ENCODE data around the gene KLF1.

Gene KLF1

GRCh38 chr19:12886969-12887747, at the start of gene KLF1:
Gene KLF1 (minus strand): TSS chr19:12887201. CDS start chr19:12887140, 61 bp downstream.
- H3K27ac ChIP-seq, result peak within 1 kb of the TSS; percentile 95
- peaks cover 51 to 58% of the 10 kb centered on the region in 2 experiments for H3K4me1 ChIP-seq (ENCODE audit: control insufficient read depth in 1 of 2, insufficient read depth in 1 of 2, low read depth in 1 of 2, low read length in 1 of 2)
- peaks cover 8% of the 10 kb centered on the region for H3K27me3 ChIP-seq
- H3K4me3 ChIP-seq (ENCODE audit: low read depth in 1 of 2, low read length in 1 of 2), result peak within 1 kb of the TSS; percentile 54 to 71
- no peak for TF ChIP-seq CTCF (IDR thresholded peaks at IDR 0.05)
- no peaks in the 10 kb centered on the region for H3K9me3 ChIP-seq
- no peaks in the 10 kb centered on the region for H3K36me3 ChIP-seq

GRCh38 chr19:12936582-12936981, 49.6 kb upstream of the KLF1 start:
- H3K9me3 ChIP-seq, result no peaks in the 10 kb centered on the region
- H3K27ac ChIP-seq, result peak overlapping the region; percentile 65
- no peaks in the 10 kb centered on the region for H3K27me3 ChIP-seq
- H3K36me3 ChIP-seq, result peaks cover 14% of the 10 kb centered on the region
- TF ChIP-seq CTCF (IDR thresholded peaks at IDR 0.05), result no peak
- H3K4me1 ChIP-seq (ENCODE audit: control insufficient read depth in 1 of 2, insufficient read depth in 1 of 2, low read depth in 1 of 2, low read length in 1 of 2), result peaks cover 64 to 68% of the 10 kb centered on the region in 2 experiments
- peak overlapping the region in 1 of 2 experiments; percentile 100 for H3K4me3 ChIP-seq (ENCODE audit: low read depth in 1 of 2, low read length in 1 of 2)

- H3K27ac ChIP-seq, result no peak overlapping the region
- H3K4me1 ChIP-seq (ENCODE audit: control insufficient read depth in 1 of 2, insufficient read depth in 1 of 2, low read depth in 1 of 2, low read length in 1 of 2), result peaks cover 57 to 58% of the 10 kb centered on the region in 2 experiments
- TF ChIP-seq CTCF (IDR thresholded peaks at IDR 0.05), result no peak
- H3K4me3 ChIP-seq (ENCODE audit: low read depth in 1 of 2, low read length in 1 of 2), result no peak overlapping the region
- H3K27me3 ChIP-seq, result no peaks in the 10 kb centered on the region
- H3K9me3 ChIP-seq, result no peaks in the 10 kb centered on the region
- peaks cover 2% of the 10 kb centered on the region for H3K36me3 ChIP-seq
These were observed 48.1 kb upstream of the KLF1 start for GRCh38 chr19:12935071-12935470.

GRCh38 chr19:12933287-12934072, 46.5 kb upstream of the KLF1 start, which contains the start of gene FARSA:
Gene FARSA (minus strand): TSS chr19:12933711. CDS start chr19:12933696, 15 bp downstream.
- H3K4me1 ChIP-seq (ENCODE audit: control insufficient read depth in 1 of 2, insufficient read depth in 1 of 2, low read depth in 1 of 2, low read length in 1 of 2), result peaks cover 43 to 44% of the 10 kb centered on the region in 2 experiments
- H3K9me3 ChIP-seq, result no peaks in the 10 kb centered on the region
- H3K27ac ChIP-seq, result peak within 1 kb of the TSS; percentile 89
- H3K27me3 ChIP-seq, result no peaks in the 10 kb centered on the region
- peak within 1 kb of the TSS; percentile 73 to 85 for H3K4me3 ChIP-seq (ENCODE audit: low read depth in 1 of 2, low read length in 1 of 2)
- H3K36me3 ChIP-seq, result peaks cover 13% of the 10 kb centered on the region
- peak; percentile 31 for TF ChIP-seq CTCF (IDR thresholded peaks at IDR 0.05)

GRCh38 chr19:12932392-12933286, 45.6 kb upstream of the KLF1 start:
- H3K9me3 ChIP-seq, result no peaks in the 10 kb centered on the region
- no peaks in the 10 kb centered on the region for H3K27me3 ChIP-seq
- peaks cover 38 to 40% of the 10 kb centered on the region in 2 experiments for H3K4me1 ChIP-seq (ENCODE audit: control insufficient read depth in 1 of 2, insufficient read depth in 1 of 2, low read depth in 1 of 2, low read length in 1 of 2)
- H3K4me3 ChIP-seq (ENCODE audit: low read depth in 1 of 2, low read length in 1 of 2), result peak overlapping the region; percentile 73 to 85
- no peak for TF ChIP-seq CTCF (IDR thresholded peaks at IDR 0.05)
- peaks cover 19% of the 10 kb centered on the region for H3K36me3 ChIP-seq
- H3K27ac ChIP-seq, result peak overlapping the region; percentile 89

All from neutrophil (primary cell).